UCSD-AML1 (cell line): ENCODE data around the gene LTA.

Source experiments
- DNase-seq: peaks from one replicate; lab custom pipeline; 2025; ENCODE audit not compliant: unreplicated experiment; lab: John Stamatoyannopoulos, UW

The LTA gene

GRCh38 chr6:31572041-31572911 is at the start of gene LTA:
Gene LTA (plus strand): TSS chr6:31572289. CDS start chr6:31572743, 454 bp downstream.
- DNase-seq, result no peak

GRCh38 chr6:31525553-31525931 is 46.5 kb upstream of the LTA start:
- no peak for DNase-seq

- DNase-seq, result peak; percentile 43
Observed at GRCh38 chr6:31525932-31526591, 46.0 kb upstream of the LTA start.

- no peak for DNase-seq
Observed at GRCh38 chr6:31528307-31528777, 43.7 kb upstream of the LTA start.

- no peak for DNase-seq
Observed at GRCh38 chr6:31528821-31529328, 43.2 kb upstream of the LTA start, which contains the start of gene MCCD1. Gene MCCD1 (plus strand): TSS chr6:31528962. CDS start chr6:31529015, 53 bp downstream.

GRCh38 chr6:31529329-31530150 is 42.5 kb upstream of the LTA start:
- DNase-seq, result peak; percentile 15

GRCh38 chr6:31530659-31531058 is 41.4 kb upstream of the LTA start:
- no peak for DNase-seq

GRCh38 chr6:31531162-31531561 is 40.9 kb upstream of the LTA start:
- DNase-seq, result no peak

- DNase-seq, result no peak
Observed at GRCh38 chr6:31531771-31532643, 40.1 kb upstream of the LTA start.

- DNase-seq, result no peak
Observed at GRCh38 chr6:31532644-31533454, 39.2 kb upstream of the LTA start.

- no peak for DNase-seq
Observed at GRCh38 chr6:31533455-31533841, 38.6 kb upstream of the LTA start.

- no peak for DNase-seq
Observed at GRCh38 chr6:31534011-31534410, 38.1 kb upstream of the LTA start.

- DNase-seq, result no peak
Observed at GRCh38 chr6:31534521-31535040, 37.5 kb upstream of the LTA start.

- DNase-seq, result no peak
Observed at GRCh38 chr6:31535538-31536324, 36.4 kb upstream of the LTA start.

GRCh38 chr6:31538805-31539400 is 33.2 kb upstream of the LTA start:
- no peak for DNase-seq

- no peak for DNase-seq
Observed at GRCh38 chr6:31540640-31541039, 31.4 kb upstream of the LTA start.

GRCh38 chr6:31541059-31541657 is 30.9 kb upstream of the LTA start:
- no peak for DNase-seq
